Panc1 (cell line): ENCODE measurements around the gene PRKAA1. TPM values are rescaled to one million over a fixed set of nuclear protein-coding genes. Genes with fewer than 3 reads are reported as not detected.

Experiments
- ATAC-seq: fragments of 200-7000 bp; cut with Tn5 transposase; 2 replicates; pipeline ENCODE4 v1.9.1; 2020; ENCODE audit warnings: mild to moderate bottlenecking, moderate library complexity
- BruUV-seq: library from RNA; stranded (reverse); fragments of 400-500 nt; replicated peaks from 2 replicates; lab custom pipeline; 2021; lab: Mats Ljungman, UMichigan
- CTCF ChIA-PET: fragments of 300-600 bp; sonication (Branson Sonifier 250); formaldehyde crosslinking; loops from one replicate; lab custom pipeline; 2022; ENCODE audit warnings: antibody characterized with exemption; lab: Charles Lee
- POLR2A ChIA-PET: fragments of 300-600 bp; sonication (Branson Sonifier 250); formaldehyde crosslinking; loops from one replicate; lab custom pipeline; 2022; ENCODE audit warnings: antibody characterized with exemption; lab: Charles Lee
- DNase-seq: peaks from one replicate; pipeline ENCODE4 v3.0.0-alpha.2; 2010; ENCODE audit warnings: low read depth, low spot score
- H3K27ac ChIP-seq: 2 replicates; pipeline ENCODE4 v1.5.1; 2011; ENCODE audit warnings: mild to moderate bottlenecking, low read length, inconsistent platforms
- H3K27me3 ChIP-seq: fragments of 200-500 bp; sonication (Bioruptor generic); 2 replicates; pipeline ENCODE4 v1.6.0; 2014; ENCODE audit warnings: low read length, inconsistent platforms; ENCODE audit not compliant: control insufficient read depth, insufficient read depth
- H3K36me3 ChIP-seq: fragments of 200-500 bp; sonication (Bioruptor generic); 2 replicates; pipeline ENCODE4 v1.5.1; 2014; ENCODE audit warnings: inconsistent platforms, mild to moderate bottlenecking, low read length, moderate library complexity; ENCODE audit not compliant: control insufficient read depth, insufficient read depth
- H3K4me1 ChIP-seq: 2 replicates; pipeline ENCODE4 v1.5.1; 2011; ENCODE audit warnings: inconsistent platforms, mild to moderate bottlenecking, low read length, moderate library complexity; ENCODE audit not compliant: control insufficient read depth, insufficient read depth
- H3K4me3 ChIP-seq, 2 experiments: 2 replicates each; pipeline ENCODE4 v1.5.1; 2011 to 2012; ENCODE audit warnings: low read depth in 2 of 2, low read length in 2 of 2, mild to moderate bottlenecking in 2 of 2, inconsistent platforms in 1 of 2, moderate library complexity in 1 of 2
- H3K9me3 ChIP-seq: fragments of 200-500 bp; sonication (Bioruptor generic); 2 replicates; pipeline ENCODE4 v1.5.1; 2014; ENCODE audit warnings: low read depth, mild to moderate bottlenecking, inconsistent platforms, low read length, moderate library complexity; ENCODE audit not compliant: control insufficient read depth, insufficient read depth
- POLR2AphosphoS5 ChIP-seq: IDR thresholded peaks from 2 replicates; pipeline ENCODE4 v1.6.1; 2012; ENCODE audit warnings: mild to moderate bottlenecking, low read depth, low read length, moderate library complexity
- SIN3A ChIP-seq: IDR thresholded peaks from 2 replicates; pipeline ENCODE4 v1.6.1; 2012; ENCODE audit warnings: low read depth, mild to moderate bottlenecking, low read length, moderate library complexity, borderline replicate concordance; ENCODE audit not compliant: insufficient read depth
- TCF7L2 ChIP-seq: IDR thresholded peaks from 2 replicates; pipeline ENCODE4 v1.6.1; 2011; ENCODE audit warnings: mild to moderate bottlenecking, low read depth, low read length, inconsistent platforms
- in situ Hi-C: cut with HindIII; loops from 2 replicates; pipeline ENCODE4 v1.10.0; 2016; ENCODE audit warnings: low sequenced_read_pairs, low pct_unique_long_range_greater_than_20kb
- intact Hi-C: fragments of 100-400 bp; cut with micrococcal nuclease; formaldehyde crosslinking; loops from one replicate; pipeline ENCODE4 v1.10.0; 2022; ENCODE audit not compliant: unreplicated experiment
- total RNA-seq: library from RNA; stranded (reverse); gene quantifications from one replicate; pipeline ENCODE4 v1.2.1, GENCODE V29; 2021; ENCODE audit not compliant: unreplicated experiment
- TF ChIP-seq, protein P1 (sequence below): fragments of 450-650 bp; IDR thresholded peaks from 2 replicates; pipeline ENCODE4 v1.5.1; 2017; ENCODE audit warnings: mild to moderate bottlenecking
- TF ChIP-seq, protein P2 (sequence below), 2 experiments: IDR thresholded peaks; 2 replicates each; pipeline ENCODE4 v1.6.1; 2011 to 2012; ENCODE audit warnings: low read depth in 2 of 2, control low read depth in 1 of 2, low read length in 1 of 2, mild to moderate bottlenecking in 1 of 2, moderate library complexity in 1 of 2; ENCODE audit not compliant: insufficient read depth in 1 of 2

Gene PRKAA1
- total RNA-seq, 1 experiment from 2014 or later, result 75.8 TPM

- ATAC-seq (no peak), DNase-seq (no peak)
- Histone ChIP-seq H3K27ac (no peak overlapping the region), H3K4me1 (peaks cover 5% of the 10 kb centered on the region; the same call in 1 of the 2 replicates), H3K36me3 (no peaks in the 10 kb centered on the region), H3K27me3 (no peaks in the 10 kb centered on the region), H3K9me3 (no peaks in the 10 kb centered on the region), H3K4me3 (no peak overlapping the region)
- intact Hi-C loops, result no loop called here
- BruUV-seq, result no TSS peak
- no peak for TF ChIP-seq TCF7L2
- TF ChIP-seq POLR2AphosphoS5, result no peak
- no peak for TF ChIP-seq SIN3A
- TF ChIP-seq, protein P1, sequence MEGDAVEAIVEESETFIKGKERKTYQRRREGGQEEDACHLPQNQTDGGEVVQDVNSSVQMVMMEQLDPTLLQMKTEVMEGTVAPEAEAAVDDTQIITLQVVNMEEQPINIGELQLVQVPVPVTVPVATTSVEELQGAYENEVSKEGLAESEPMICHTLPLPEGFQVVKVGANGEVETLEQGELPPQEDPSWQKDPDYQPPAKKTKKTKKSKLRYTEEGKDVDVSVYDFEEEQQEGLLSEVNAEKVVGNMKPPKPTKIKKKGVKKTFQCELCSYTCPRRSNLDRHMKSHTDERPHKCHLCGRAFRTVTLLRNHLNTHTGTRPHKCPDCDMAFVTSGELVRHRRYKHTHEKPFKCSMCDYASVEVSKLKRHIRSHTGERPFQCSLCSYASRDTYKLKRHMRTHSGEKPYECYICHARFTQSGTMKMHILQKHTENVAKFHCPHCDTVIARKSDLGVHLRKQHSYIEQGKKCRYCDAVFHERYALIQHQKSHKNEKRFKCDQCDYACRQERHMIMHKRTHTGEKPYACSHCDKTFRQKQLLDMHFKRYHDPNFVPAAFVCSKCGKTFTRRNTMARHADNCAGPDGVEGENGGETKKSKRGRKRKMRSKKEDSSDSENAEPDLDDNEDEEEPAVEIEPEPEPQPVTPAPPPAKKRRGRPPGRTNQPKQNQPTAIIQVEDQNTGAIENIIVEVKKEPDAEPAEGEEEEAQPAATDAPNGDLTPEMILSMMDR, result no peak
- TF ChIP-seq, protein P2, sequence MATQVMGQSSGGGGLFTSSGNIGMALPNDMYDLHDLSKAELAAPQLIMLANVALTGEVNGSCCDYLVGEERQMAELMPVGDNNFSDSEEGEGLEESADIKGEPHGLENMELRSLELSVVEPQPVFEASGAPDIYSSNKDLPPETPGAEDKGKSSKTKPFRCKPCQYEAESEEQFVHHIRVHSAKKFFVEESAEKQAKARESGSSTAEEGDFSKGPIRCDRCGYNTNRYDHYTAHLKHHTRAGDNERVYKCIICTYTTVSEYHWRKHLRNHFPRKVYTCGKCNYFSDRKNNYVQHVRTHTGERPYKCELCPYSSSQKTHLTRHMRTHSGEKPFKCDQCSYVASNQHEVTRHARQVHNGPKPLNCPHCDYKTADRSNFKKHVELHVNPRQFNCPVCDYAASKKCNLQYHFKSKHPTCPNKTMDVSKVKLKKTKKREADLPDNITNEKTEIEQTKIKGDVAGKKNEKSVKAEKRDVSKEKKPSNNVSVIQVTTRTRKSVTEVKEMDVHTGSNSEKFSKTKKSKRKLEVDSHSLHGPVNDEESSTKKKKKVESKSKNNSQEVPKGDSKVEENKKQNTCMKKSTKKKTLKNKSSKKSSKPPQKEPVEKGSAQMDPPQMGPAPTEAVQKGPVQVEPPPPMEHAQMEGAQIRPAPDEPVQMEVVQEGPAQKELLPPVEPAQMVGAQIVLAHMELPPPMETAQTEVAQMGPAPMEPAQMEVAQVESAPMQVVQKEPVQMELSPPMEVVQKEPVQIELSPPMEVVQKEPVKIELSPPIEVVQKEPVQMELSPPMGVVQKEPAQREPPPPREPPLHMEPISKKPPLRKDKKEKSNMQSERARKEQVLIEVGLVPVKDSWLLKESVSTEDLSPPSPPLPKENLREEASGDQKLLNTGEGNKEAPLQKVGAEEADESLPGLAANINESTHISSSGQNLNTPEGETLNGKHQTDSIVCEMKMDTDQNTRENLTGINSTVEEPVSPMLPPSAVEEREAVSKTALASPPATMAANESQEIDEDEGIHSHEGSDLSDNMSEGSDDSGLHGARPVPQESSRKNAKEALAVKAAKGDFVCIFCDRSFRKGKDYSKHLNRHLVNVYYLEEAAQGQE (IDR thresholded peaks at IDR 0.05; ENCODE audit: insufficient read depth in 1 of 2, low read depth in 2 of 2, low read length in 1 of 2), result no peak
- POLR2A ChIA-PET, result interaction anchor here (0.5 kb wide), 1 partner anchor 319 kb away, joined by 4 read pairs; no protein-coding TSS in a partner anchor
- in situ Hi-C loops, result no loop called here
- CTCF ChIA-PET, result interaction anchor here (0.6 kb wide), 1 partner anchor 27 kb away, joined by 7 read pairs; no protein-coding TSS in a partner anchor
Observed at GRCh38 chr5:40716590-40716989, 81.6 kb downstream of the PRKAA1 start.

DNA sequence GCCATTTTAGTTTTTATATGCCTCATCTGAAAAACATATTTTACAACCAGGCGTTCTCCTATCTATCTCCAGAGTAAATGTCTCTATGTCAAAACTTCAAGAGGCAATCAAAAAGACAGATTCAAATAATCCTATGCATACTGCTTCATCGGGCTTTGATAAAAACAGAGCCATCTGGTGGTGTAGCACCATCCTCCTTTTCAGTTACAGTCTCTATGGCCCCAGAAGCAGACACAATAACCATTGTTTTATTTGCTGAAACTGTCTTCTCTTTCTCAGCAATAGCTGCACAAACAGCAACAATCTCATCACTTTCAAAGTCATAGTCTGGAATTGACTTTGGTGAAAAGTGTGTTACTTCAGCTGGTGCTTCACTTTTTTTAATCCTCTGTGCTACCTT lies 82.2 kb downstream of the PRKAA1 start:
- CTCF ChIA-PET, result no interaction called here

More for the DNA sequence above, 82.2 kb downstream of the PRKAA1 start:
- DNase-seq (no peak), ATAC-seq (peak; percentile 82; the same call in 1 of the 2 replicates)
- H3K36me3 ChIP-seq, result no peaks in the 10 kb centered on the region
- TF ChIP-seq SIN3A, result no peak
- TF ChIP-seq, protein P1, result peak; percentile 63
- peaks cover 5% of the 10 kb centered on the region; the same call in 1 of the 2 replicates for H3K4me1 ChIP-seq
- no peaks in the 10 kb centered on the region for H3K27me3 ChIP-seq
- H3K27ac ChIP-seq, result no peak overlapping the region
- no peak overlapping the region for H3K4me3 ChIP-seq
- no peaks in the 10 kb centered on the region for H3K9me3 ChIP-seq
- BruUV-seq, result no TSS peak
- intact Hi-C loops, result no loop called here
- in situ Hi-C loops, result no loop called here
- POLR2A ChIA-PET, result no interaction called here
